GM12878 (cell line): Measurements from ENCODE around the gene LRRC2.

Source experiments
- NR2F1 ChIP-seq: fragments of 450-650 bp; conservative IDR thresholded peaks from 2 replicates; pipeline ENCODE4 v1.6.1; 2017; ENCODE audit warnings: mild to moderate bottlenecking
- POLR2A ChIP-seq: IDR thresholded peaks from 2 replicates; pipeline ENCODE4 v1.6.1; 2011; ENCODE audit warnings: low read depth, mild to moderate bottlenecking, low read length
- SMC3 ChIP-seq: IDR thresholded peaks from 2 replicates; pipeline ENCODE4 v1.6.1; 2011; ENCODE audit warnings: low read length, improper control_type of control experiment, borderline replicate concordance

DNA sequence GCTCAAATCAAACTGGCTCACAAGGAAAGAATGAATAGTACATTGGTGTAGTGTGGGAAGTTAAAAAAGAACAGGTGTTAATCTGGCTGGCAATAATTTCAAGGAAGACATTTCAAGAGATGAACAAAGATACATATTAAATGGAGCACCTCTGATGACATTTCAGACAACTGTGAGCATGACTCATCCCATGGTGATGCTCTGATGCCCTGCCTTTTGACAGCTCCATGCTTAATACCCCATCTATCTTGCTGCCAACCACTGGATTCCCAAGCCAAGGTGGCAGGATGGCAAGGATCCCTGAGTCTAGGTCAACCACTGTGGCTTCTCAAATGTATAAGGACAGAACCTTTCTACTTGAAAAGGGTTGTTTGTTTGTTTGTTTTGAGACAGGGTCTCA lies 29.3 kb downstream of the LRRC2 start:
- TF ChIP-seq NR2F1 (no peak), SMC3 (no peak), POLR2A (no peak)
